ENCODE data around the gene MARCKS.

Gene MARCKS

DNA sequence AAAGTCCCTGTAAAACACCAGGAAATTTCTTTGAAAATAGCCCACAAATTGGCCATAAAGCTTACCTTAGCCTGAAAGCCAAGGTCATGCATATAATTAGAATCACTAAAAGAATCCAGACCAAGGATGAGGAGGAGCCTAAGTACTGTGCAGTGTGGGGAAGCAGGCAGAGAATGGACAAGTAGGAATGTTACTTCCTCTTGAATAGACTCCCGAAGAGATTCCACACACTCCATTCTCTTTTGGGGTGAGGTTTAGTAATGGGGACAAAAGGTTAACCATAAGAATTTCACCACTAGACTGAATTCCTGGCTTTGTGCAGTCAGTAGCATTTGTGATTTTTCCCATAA is 27.5 kb upstream of the MARCKS start:
- H3K36me3 ChIP-seq (ENCODE audit: control insufficient read depth in 1 of 2, insufficient read depth in 2 of 2, low read depth in 1 of 2, low read length in 2 of 2), result no peaks in the 10 kb centered on the region
- H2AFZ ChIP-seq (ENCODE audit: low read depth, low read length), result no peak overlapping the region
- no peak overlapping the region for H2AK5ac ChIP-seq (ENCODE audit: low read length, severe bottlenecking)
- H3K27me3 ChIP-seq (ENCODE audit: control insufficient read depth in 1 of 2, insufficient read depth in 1 of 2, low read length in 2 of 2), result no peaks in the 10 kb centered on the region
- no peak overlapping the region for H2BK120ac ChIP-seq (ENCODE audit: low read depth, low read length)
- peak overlapping the region; percentile 4 for H3K27ac ChIP-seq (ENCODE audit: low read length, poor library complexity, severe bottlenecking)
- no CpG with 5 or more reads among the region's 1 CpG for WGBS
- no peak overlapping the region for H2BK12ac ChIP-seq (ENCODE audit: low read length in 2 of 2)
- no peak overlapping the region for H3K23ac ChIP-seq (ENCODE audit: low read length in 2 of 2)
- no peak overlapping the region for H3K4me2 ChIP-seq (ENCODE audit: low read length, poor library complexity, severe bottlenecking)
- no peak overlapping the region for H2BK15ac ChIP-seq (ENCODE audit: low read depth, poor library complexity, severe bottlenecking)
- no peaks in the 10 kb centered on the region for H3K4me1 ChIP-seq (ENCODE audit: control insufficient read depth, insufficient read depth, low read depth, low read length)
- H3K79me1 ChIP-seq (replicated peaks; ENCODE audit: low read length, poor library complexity, severe bottlenecking), result no peaks in the 10 kb centered on the region
- no peak overlapping the region for H3K18ac ChIP-seq (ENCODE audit: low read depth in 1 of 2, low read length in 2 of 2)
- no peak overlapping the region for H2BK5ac ChIP-seq (ENCODE audit: low read depth, low read length, poor library complexity, severe bottlenecking)
- H3K4ac ChIP-seq (ENCODE audit: low read depth in 1 of 2, low read length in 2 of 2), result no peak overlapping the region
- H3K9ac ChIP-seq (ENCODE audit: low read length), result no peak overlapping the region
- peak; percentile 17 for DNase-seq
- no peak overlapping the region for H3K14ac ChIP-seq (ENCODE audit: low read length in 2 of 2)
- H3K9me3 ChIP-seq (ENCODE audit: control insufficient read depth, low read length), result no peaks in the 10 kb centered on the region
- no peak overlapping the region for H3K4me3 ChIP-seq (ENCODE audit: insufficient read depth in 1 of 2, low read depth in 1 of 2, low read length in 2 of 2)
- no peak overlapping the region for H4K91ac ChIP-seq (ENCODE audit: low read length)
- H4K8ac ChIP-seq (ENCODE audit: low read length), result no peak overlapping the region

DNA sequence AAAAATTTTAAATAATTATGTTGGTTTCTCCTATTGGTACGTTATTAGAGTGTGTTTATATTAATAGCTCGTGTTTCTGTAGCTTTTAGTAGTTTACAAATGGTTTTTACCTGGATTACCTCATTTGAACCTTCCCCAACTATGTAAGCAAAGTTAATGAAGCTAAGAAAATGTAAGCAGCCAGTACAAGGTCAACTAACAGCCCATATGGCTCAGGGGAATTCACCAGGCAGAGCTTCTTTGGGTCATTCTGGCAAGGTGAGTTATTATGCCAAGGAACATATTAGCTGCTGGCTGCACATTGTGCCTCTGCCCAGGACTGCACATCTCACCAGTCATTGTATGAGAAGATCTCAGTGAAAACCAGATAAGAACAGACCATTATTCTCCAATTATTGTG is 27.0 kb upstream of the MARCKS start:
- Histone ChIP-seq H3K4me1 (ENCODE audit: control insufficient read depth, insufficient read depth, low read depth, low read length) (no peaks in the 10 kb centered on the region), H4K8ac (ENCODE audit: low read length) (no peak overlapping the region), H2BK15ac (ENCODE audit: low read depth, poor library complexity, severe bottlenecking) (no peak overlapping the region), H3K9ac (ENCODE audit: low read length) (no peak overlapping the region), H3K4me3 (ENCODE audit: insufficient read depth in 1 of 2, low read depth in 1 of 2, low read length in 2 of 2) (no peak overlapping the region), H2BK12ac (ENCODE audit: low read length in 2 of 2) (no peak overlapping the region), H2AK5ac (ENCODE audit: low read length, severe bottlenecking) (no peak overlapping the region), H3K27ac (ENCODE audit: low read length, poor library complexity, severe bottlenecking) (peak overlapping the region; percentile 9), H2AFZ (ENCODE audit: low read depth, low read length) (no peak overlapping the region), H4K91ac (ENCODE audit: low read length) (no peak overlapping the region), H2BK5ac (ENCODE audit: low read depth, low read length, poor library complexity, severe bottlenecking) (no peak overlapping the region), H3K79me1 (replicated peaks; ENCODE audit: low read length, poor library complexity, severe bottlenecking) (no peaks in the 10 kb centered on the region), H3K4me2 (ENCODE audit: low read length, poor library complexity, severe bottlenecking) (no peak overlapping the region), H3K18ac (ENCODE audit: low read depth in 1 of 2, low read length in 2 of 2) (no peak overlapping the region), H3K36me3 (ENCODE audit: control insufficient read depth in 1 of 2, insufficient read depth in 2 of 2, low read depth in 1 of 2, low read length in 2 of 2) (no peaks in the 10 kb centered on the region), H3K27me3 (ENCODE audit: control insufficient read depth in 1 of 2, insufficient read depth in 1 of 2, low read length in 2 of 2) (no peaks in the 10 kb centered on the region), H3K9me3 (ENCODE audit: control insufficient read depth, low read length) (no peaks in the 10 kb centered on the region), H2BK120ac (ENCODE audit: low read depth, low read length) (no peak overlapping the region), H3K4ac (ENCODE audit: low read depth in 1 of 2, low read length in 2 of 2) (no peak overlapping the region), H3K23ac (ENCODE audit: low read length in 2 of 2) (no peak overlapping the region), H3K14ac (ENCODE audit: low read length in 2 of 2) (no peak overlapping the region)
- no CpG with 5 or more reads among the region's 2 CpGs for WGBS
- no peak for DNase-seq

DNA sequence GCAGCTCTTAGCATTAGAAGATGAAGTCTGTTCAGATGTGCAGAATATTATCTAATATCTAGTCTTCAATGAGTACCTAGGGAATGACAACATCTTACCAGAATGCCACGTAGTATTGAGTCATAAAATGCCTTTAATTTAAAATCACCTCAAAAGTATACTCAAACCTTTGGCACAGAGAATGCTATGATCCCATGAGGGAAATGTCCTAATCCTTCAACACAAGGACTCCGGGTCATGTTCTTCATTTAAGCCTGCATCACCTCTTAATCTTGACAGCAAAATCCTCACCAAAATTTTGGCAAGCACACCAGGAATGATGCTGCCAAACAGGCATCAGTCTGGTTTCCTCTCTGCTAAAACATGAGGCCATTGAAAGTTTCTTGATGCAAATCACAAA is 23.6 kb upstream of the MARCKS start:
- H2BK5ac ChIP-seq (ENCODE audit: low read depth, low read length, poor library complexity, severe bottlenecking), result no peak overlapping the region
- peaks cover 0 to 3% of the 10 kb centered on the region in 2 experiments for H3K27me3 ChIP-seq (ENCODE audit: control insufficient read depth in 1 of 2, insufficient read depth in 1 of 2, low read length in 2 of 2)
- H4K91ac ChIP-seq (ENCODE audit: low read length), result no peak overlapping the region
- H3K4me1 ChIP-seq (ENCODE audit: control insufficient read depth, insufficient read depth, low read depth, low read length), result no peaks in the 10 kb centered on the region
- no peaks in the 10 kb centered on the region for H3K9me3 ChIP-seq (ENCODE audit: control insufficient read depth, low read length)
- DNase-seq, result no peak
- no peak overlapping the region for H3K4ac ChIP-seq (ENCODE audit: low read depth in 1 of 2, low read length in 2 of 2)
- H4K8ac ChIP-seq (ENCODE audit: low read length), result no peak overlapping the region
- H3K4me2 ChIP-seq (ENCODE audit: low read length, poor library complexity, severe bottlenecking), result no peak overlapping the region
- no peak overlapping the region for H3K23ac ChIP-seq (ENCODE audit: low read length in 2 of 2)
- H3K27ac ChIP-seq (ENCODE audit: low read length, poor library complexity, severe bottlenecking), result no peak overlapping the region
- peak overlapping the region; percentile 6 for H3K9ac ChIP-seq (ENCODE audit: low read length)
- no peaks in the 10 kb centered on the region for H3K79me1 ChIP-seq (replicated peaks; ENCODE audit: low read length, poor library complexity, severe bottlenecking)
- 87% methylated on average over 2 of the region's 2 CpGs for WGBS
- H3K4me3 ChIP-seq (ENCODE audit: insufficient read depth in 1 of 2, low read depth in 1 of 2, low read length in 2 of 2), result no peak overlapping the region
- no peaks in the 10 kb centered on the region for H3K36me3 ChIP-seq (ENCODE audit: control insufficient read depth in 1 of 2, insufficient read depth in 2 of 2, low read depth in 1 of 2, low read length in 2 of 2)
- H2AK5ac ChIP-seq (ENCODE audit: low read length, severe bottlenecking), result no peak overlapping the region
- H2BK15ac ChIP-seq (ENCODE audit: low read depth, poor library complexity, severe bottlenecking), result no peak overlapping the region
- H3K18ac ChIP-seq (ENCODE audit: low read depth in 1 of 2, low read length in 2 of 2), result no peak overlapping the region
- H3K14ac ChIP-seq (ENCODE audit: low read length in 2 of 2), result no peak overlapping the region
- no peak overlapping the region for H2BK120ac ChIP-seq (ENCODE audit: low read depth, low read length)
- H2BK12ac ChIP-seq (ENCODE audit: low read length in 2 of 2), result no peak overlapping the region
- no peak overlapping the region for H2AFZ ChIP-seq (ENCODE audit: low read depth, low read length)

DNA sequence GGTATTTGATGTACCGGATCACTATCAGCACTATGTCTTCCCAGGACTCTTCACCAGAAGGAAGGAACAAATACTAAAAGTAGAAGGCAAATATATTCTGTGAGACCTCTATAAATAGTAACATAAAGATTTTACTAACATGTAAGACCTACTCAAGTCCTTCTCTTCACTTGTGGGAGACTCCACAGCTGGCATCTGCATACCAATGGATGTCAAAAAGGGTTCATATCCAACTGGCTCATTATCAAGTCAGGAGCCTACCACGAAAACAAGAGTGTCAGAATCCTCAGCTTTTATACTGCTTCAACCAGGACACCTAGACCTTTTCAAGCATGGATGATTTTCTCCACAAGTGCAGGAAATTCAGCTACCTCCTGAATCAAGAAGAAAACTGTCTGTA is 20.0 kb upstream of the MARCKS start:
- no peak overlapping the region for H3K18ac ChIP-seq (ENCODE audit: low read depth in 1 of 2, low read length in 2 of 2)
- no peak overlapping the region for H3K9ac ChIP-seq (ENCODE audit: low read length)
- H3K14ac ChIP-seq (ENCODE audit: low read length in 2 of 2), result no peak overlapping the region
- H2BK5ac ChIP-seq (ENCODE audit: low read depth, low read length, poor library complexity, severe bottlenecking), result no peak overlapping the region
- H4K8ac ChIP-seq (ENCODE audit: low read length), result no peak overlapping the region
- H3K9me3 ChIP-seq (ENCODE audit: control insufficient read depth, low read length), result no peaks in the 10 kb centered on the region
- DNase-seq, result no peak
- H3K36me3 ChIP-seq (ENCODE audit: control insufficient read depth in 1 of 2, insufficient read depth in 2 of 2, low read depth in 1 of 2, low read length in 2 of 2), result no peaks in the 10 kb centered on the region
- H2BK15ac ChIP-seq (ENCODE audit: low read depth, poor library complexity, severe bottlenecking), result no peak overlapping the region
- H2BK12ac ChIP-seq (ENCODE audit: low read length in 2 of 2), result no peak overlapping the region
- H3K27me3 ChIP-seq (ENCODE audit: control insufficient read depth in 1 of 2, insufficient read depth in 1 of 2, low read length in 2 of 2), result peaks cover 0 to 3% of the 10 kb centered on the region in 2 experiments
- no peak overlapping the region for H4K91ac ChIP-seq (ENCODE audit: low read length)
- no peak overlapping the region for H3K27ac ChIP-seq (ENCODE audit: low read length, poor library complexity, severe bottlenecking)
- 94% methylated on average over 1 of the region's 2 CpGs for WGBS
- H3K4me1 ChIP-seq (ENCODE audit: control insufficient read depth, insufficient read depth, low read depth, low read length), result no peaks in the 10 kb centered on the region
- no peak overlapping the region for H2AFZ ChIP-seq (ENCODE audit: low read depth, low read length)
- H3K4ac ChIP-seq (ENCODE audit: low read depth in 1 of 2, low read length in 2 of 2), result no peak overlapping the region
- H2AK5ac ChIP-seq (ENCODE audit: low read length, severe bottlenecking), result no peak overlapping the region
- H3K4me2 ChIP-seq (ENCODE audit: low read length, poor library complexity, severe bottlenecking), result no peak overlapping the region
- no peaks in the 10 kb centered on the region for H3K79me1 ChIP-seq (replicated peaks; ENCODE audit: low read length, poor library complexity, severe bottlenecking)
- no peak overlapping the region for H3K4me3 ChIP-seq (ENCODE audit: insufficient read depth in 1 of 2, low read depth in 1 of 2, low read length in 2 of 2)
- no peak overlapping the region for H3K23ac ChIP-seq (ENCODE audit: low read length in 2 of 2)
- no peak overlapping the region for H2BK120ac ChIP-seq (ENCODE audit: low read depth, low read length)
